Thoracic aorta (tissue), 2 donors: Measurements from ENCODE around the gene SLC49A3. TPM values are rescaled to one million over a fixed set of nuclear protein-coding genes. Genes with fewer than 3 reads are reported as not detected.

Experiments
- ATAC-seq: fragments of 150-250 bp; one replicate; pipeline ENCODE4 v1.8.0; 2017; ENCODE audit warnings: low read depth; ENCODE audit not compliant: insufficient number of reproducible peaks, low FRiP score
- DNase-seq: peaks from one replicate; pipeline ENCODE4 v3.0.0-alpha.2; 2020; ENCODE audit warnings: low spot score
- H3K27ac ChIP-seq, 2 donors: fragments of 200-600 bp; sonication (generic); 1 replicate in 1 of 2; 2 replicates in 1 of 2; pipeline ENCODE4 v1.5.1; 2016; ENCODE audit warnings: mild to moderate bottlenecking in 2 of 2, moderate library complexity in 2 of 2
- H3K27me3 ChIP-seq: fragments of 200-600 bp; sonication (generic); replicated peaks from 2 replicates; pipeline ENCODE4 v1.6.0; 2016; ENCODE audit warnings: mild to moderate bottlenecking; ENCODE audit not compliant: insufficient read depth
- H3K36me3 ChIP-seq: fragments of 200-600 bp; sonication (generic); one replicate; pipeline ENCODE4 v1.5.1; 2016
- H3K4me1 ChIP-seq, 2 donors: fragments of 200-600 bp; sonication (generic); 1 replicate in 1 of 2; 2 replicates in 1 of 2; pipeline versions ENCODE4 v1.5.1 to v1.6.0; 2016; ENCODE audit warnings: low read depth in 2 of 2, mild to moderate bottlenecking in 1 of 2; ENCODE audit not compliant: control insufficient read depth in 1 of 2
- H3K4me3 ChIP-seq: fragments of 200-600 bp; sonication (generic); 2 replicates; pipeline ENCODE4 v1.5.1; 2016; ENCODE audit warnings: mild to moderate bottlenecking
- H3K9me3 ChIP-seq: fragments of 200-600 bp; sonication (generic); 2 replicates; pipeline ENCODE4 v1.5.1; 2016
- CTCF ChIP-seq: fragments of 200-600 bp; sonication (generic); IDR thresholded peaks from one replicate; pipeline ENCODE4 v1.5.1; 2019; ENCODE audit warnings: antibody characterized with exemption
- total RNA-seq, 2 donors: library from RNA; depleted of rRNA; stranded (reverse); fragments of >200 nt; gene quantifications; one replicate each; pipeline versions ENCODE4 v1.1.0 to v1.2.3, GENCODE V29; 2016

Gene SLC49A3
- total RNA-seq, 2 donors from 2014 or later: 9.1 to 26.0 TPM

DNA sequence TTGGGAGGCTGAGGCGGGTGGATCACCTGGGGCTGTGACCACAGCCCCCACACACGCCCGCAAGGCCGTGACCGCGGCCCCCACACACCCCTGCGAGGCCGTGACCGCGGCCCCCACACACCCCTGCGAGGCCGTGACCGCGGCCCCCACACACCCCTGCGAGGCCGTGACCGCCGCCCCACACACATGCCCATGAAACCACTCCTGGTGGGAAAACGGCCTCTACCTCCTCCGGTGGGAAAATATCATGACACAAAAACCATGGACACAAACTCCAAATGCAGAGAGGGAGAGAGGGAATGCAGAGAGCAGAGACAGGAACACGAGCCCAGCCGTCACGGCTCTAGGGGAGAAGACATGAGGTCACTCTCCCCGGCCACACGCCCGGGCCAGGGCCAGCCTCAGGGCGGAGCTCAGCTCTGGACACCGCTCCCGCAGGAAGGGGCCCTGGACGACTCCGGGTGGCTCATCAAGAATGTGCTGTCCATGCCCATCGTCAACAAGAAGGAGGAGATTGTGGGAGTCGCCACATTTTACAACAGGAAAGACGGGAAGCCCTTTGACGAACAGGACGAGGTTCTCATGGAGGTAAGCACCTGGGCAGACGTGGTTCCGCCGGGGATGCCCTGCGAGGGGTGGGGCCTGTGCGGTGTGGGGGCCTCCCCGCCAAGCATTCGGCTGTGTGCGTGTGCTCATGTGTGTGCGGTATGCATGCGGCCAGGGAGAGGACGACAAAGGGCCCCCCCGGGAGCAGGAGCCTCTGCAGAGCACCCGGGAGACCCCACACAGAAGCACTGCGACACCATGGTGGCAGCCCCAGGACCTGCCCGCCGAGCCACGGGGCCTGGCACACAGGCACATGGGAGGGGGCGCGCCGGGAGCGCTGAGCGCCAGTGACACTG is 32.3 kb downstream of the SLC49A3 start:
- H3K36me3 ChIP-seq: no peaks in the 10 kb centered on the region
- no peak for DNase-seq

DNA sequence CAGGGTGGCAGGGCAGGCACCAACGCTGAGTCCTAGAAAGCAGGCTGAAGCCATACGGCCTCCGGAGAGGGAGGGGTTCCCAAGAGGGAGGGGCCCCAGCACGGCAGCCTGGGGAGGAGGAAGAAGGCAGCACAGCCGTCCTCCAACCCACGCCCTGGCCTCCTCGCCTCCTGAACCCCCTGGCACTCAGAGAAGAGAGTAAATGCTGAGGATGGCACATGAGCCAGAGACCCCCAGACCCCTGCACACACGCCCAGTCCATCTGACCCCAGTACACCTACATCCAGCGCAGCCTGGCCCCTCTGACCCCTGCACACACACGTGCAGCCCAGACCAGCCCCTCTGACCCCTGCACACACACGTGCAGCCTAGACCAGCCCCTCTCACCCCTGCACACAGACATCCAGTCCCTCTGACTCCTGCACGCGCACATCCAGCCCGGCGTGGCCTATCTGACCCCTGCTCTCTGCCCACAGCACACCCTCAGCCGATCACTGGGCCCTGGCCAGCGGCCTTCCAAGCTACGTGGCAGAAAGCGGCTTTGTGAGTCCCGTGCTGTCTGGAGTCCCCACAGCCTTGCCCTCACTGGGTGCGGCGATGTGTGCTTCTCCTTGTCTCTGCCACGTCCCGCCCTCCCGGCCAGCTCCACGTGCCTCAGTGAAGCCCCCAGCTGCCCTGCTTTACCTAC is 33.3 kb downstream of the SLC49A3 start:
- Histone ChIP-seq H3K36me3 (no peaks in the 10 kb centered on the region), H3K9me3 (no peaks in the 10 kb centered on the region), H3K4me1 (no peaks in the 10 kb centered on the region), H3K27me3 (no peaks in the 10 kb centered on the region), H3K27ac (no peak overlapping the region), H3K4me3 (no peak overlapping the region)
- ATAC-seq (no peak), DNase-seq (no peak)
- TF ChIP-seq CTCF: no peak

More for the DNA sequence above, 32.3 kb downstream of the SLC49A3 start:
- no peaks in the 10 kb centered on the region for H3K9me3 ChIP-seq
- TF ChIP-seq CTCF: no peak
- H3K4me3 ChIP-seq: no peak overlapping the region
- ATAC-seq: no peak
- H3K27me3 ChIP-seq: no peaks in the 10 kb centered on the region
- H3K27ac ChIP-seq: no peak overlapping the region
- no peaks in the 10 kb centered on the region for H3K4me1 ChIP-seq

GRCh38 chr4:654871-655463 is 34.0 kb downstream of the SLC49A3 start:
- no peak for TF ChIP-seq CTCF
- Histone ChIP-seq H3K36me3 (no peaks in the 10 kb centered on the region), H3K4me3 (no peak overlapping the region), H3K27ac (no peak overlapping the region), H3K27me3 (no peaks in the 10 kb centered on the region), H3K4me1 (no peaks in the 10 kb centered on the region), H3K9me3 (no peaks in the 10 kb centered on the region)
- DNase-seq (no peak), ATAC-seq (no peak)

DNA sequence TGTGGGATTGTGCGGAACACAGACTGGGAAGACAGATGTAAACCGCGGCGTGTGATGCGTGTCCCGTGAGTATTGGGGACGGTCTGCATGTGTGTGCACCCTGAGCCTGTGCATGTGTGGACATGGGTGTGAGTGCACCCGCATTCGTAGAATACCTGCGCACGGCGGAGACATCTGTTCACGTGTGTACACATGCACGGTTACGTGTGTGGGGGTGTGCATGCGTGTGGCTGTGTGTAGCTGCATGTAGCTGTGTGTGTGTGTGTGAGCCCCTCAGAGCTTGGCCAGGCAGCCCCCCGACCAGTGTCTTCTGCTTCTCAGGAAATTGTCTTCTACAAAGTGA is 34.5 kb downstream of the SLC49A3 start:
- TF ChIP-seq CTCF: no peak
- H3K36me3 ChIP-seq: no peaks in the 10 kb centered on the region
- ATAC-seq (no peak), DNase-seq (no peak)
- no peaks in the 10 kb centered on the region for H3K27me3 ChIP-seq
- H3K9me3 ChIP-seq: no peaks in the 10 kb centered on the region
- no peak overlapping the region for H3K4me3 ChIP-seq
- H3K4me1 ChIP-seq: no peaks in the 10 kb centered on the region
- no peak overlapping the region for H3K27ac ChIP-seq

DNA sequence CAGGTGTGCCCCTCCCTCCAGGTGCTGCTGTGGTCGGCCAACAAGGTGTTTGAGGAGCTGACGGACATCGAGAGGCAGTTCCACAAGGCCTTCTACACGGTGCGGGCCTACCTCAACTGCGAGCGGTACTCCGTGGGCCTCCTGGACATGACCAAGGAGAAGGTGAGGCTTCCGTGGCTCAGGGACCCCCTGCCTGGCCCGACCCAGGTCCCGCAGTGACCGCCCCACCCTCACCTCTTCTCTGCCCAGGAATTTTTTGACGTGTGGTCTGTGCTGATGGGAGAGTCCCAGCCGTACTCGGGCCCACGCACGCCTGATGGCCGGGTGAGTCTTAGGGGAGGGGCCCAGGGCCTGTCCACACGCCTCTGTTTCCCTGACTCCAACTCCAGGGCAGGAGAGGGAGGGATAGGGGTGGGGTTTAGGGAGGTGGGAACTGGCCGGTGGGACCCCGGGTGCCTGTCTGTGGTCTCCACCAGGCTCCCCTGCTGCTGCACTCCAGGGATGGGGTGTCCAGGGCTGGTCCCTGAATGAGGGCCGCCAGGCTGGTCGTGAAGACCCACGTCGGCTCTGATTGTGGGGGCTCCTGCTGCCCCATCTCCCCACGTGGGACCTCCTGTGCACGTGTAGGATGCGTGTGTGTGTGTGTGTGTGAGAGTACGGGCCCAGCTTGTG is 35.0 kb downstream of the SLC49A3 start:
- DNase-seq: no peak
- H3K4me1 ChIP-seq: no peaks in the 10 kb centered on the region
- TF ChIP-seq CTCF: no peak
- H3K27me3 ChIP-seq: no peaks in the 10 kb centered on the region
- no peaks in the 10 kb centered on the region for H3K9me3 ChIP-seq
- no peaks in the 10 kb centered on the region for H3K36me3 ChIP-seq
- no peak overlapping the region for H3K4me3 ChIP-seq
- no peak overlapping the region for H3K27ac ChIP-seq
- no peak for ATAC-seq
